ENCODE measurements around the gene FNDC5. TPM values are rescaled to one million over a fixed set of nuclear protein-coding genes. Genes with fewer than 3 reads are reported as not detected.

FNDC5 gene
- total and polyA plus RNA-seq, 9 of the 15 experiments (the other 6 are each of a cell fraction or from before 2014, with no cell fraction given), result 0.06 to 2.1 (median 0.22) TPM

DNA sequence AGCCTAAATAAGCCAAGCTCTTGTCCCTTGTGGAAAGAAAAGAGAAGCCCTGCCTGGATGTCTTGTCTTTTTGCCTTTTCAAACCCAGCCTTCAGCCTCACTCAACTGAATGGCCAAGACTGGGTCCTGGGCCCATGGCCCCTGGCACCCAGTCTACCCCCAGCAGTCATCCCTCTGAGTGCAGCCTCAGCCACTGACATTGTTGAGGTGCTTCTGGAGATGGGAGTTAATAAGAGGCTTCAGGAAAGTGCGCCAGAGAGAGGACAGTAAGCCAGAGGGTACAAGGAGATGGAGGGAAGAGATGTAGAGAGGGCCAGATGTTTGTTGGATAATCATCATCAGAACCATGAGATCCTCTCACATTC lies 6.8 kb downstream of the FNDC5 start:
- FAIRE-seq, result no peak
- no peaks in the 10 kb centered on the region for H3K27me3 ChIP-seq (ENCODE audit: control insufficient read depth in 2 of 2, insufficient read depth in 2 of 2, low read length in 2 of 2)
- ChIA-PET CTCF (ENCODE audit: low intra/inter-chr PET ratio) (no interaction called here), POLR2A (interaction anchor here (1.3 to 1.6 kb wide), 2 partner anchors 14 to 88 kb away, joined by 5 to 7 read pairs; no protein-coding TSS in a partner anchor)
- no peak overlapping the region for H2AFZ ChIP-seq (ENCODE audit: low read depth, low read length)
- no peak for ATAC-seq
- H3K9me3 ChIP-seq (replicated peaks; ENCODE audit: control insufficient read depth, insufficient read depth, low read depth, low read length), result no peaks in the 10 kb centered on the region
- peaks cover 32% of the 10 kb centered on the region; the same call in 2 of the 3 replicates for H3K36me3 ChIP-seq (ENCODE audit: control insufficient read depth, insufficient read depth, low read length)
- H4K20me1 ChIP-seq (replicated peaks; ENCODE audit: control insufficient read depth, insufficient read depth, low read length), result no peaks in the 10 kb centered on the region
- no peaks in the 10 kb centered on the region for H3K79me2 ChIP-seq (ENCODE audit: control insufficient read depth, insufficient read depth, low read length)
- in situ Hi-C loops (cut with MboI) (no loop called here), intact Hi-C loops (cut with micrococcal nuclease) (no loop called here)
- BruUV-seq (replicated peaks), result no TSS peak
- no peak overlapping the region for H3K4me3 ChIP-seq
- no peak overlapping the region for H3K27ac ChIP-seq (ENCODE audit: extremely low read depth, low read depth, low read length)
- no peak overlapping the region for H3K4me2 ChIP-seq (ENCODE audit: insufficient read depth, low read length)
- DNase-seq (ENCODE audit: extremely low read depth in 1 of 4, low spot score in 3 of 4), result no peak
- no peak overlapping the region for H3K9ac ChIP-seq (ENCODE audit: insufficient read depth in 1 of 2, low read depth in 2 of 2, low read length in 2 of 2)
- H3K4me1 ChIP-seq (replicated peaks in 1 of 2; ENCODE audit: control insufficient read depth in 2 of 2, insufficient read depth in 2 of 2, low read length in 2 of 2), result peaks cover 0 to 3% of the 10 kb centered on the region in 2 experiments; a peak in 1 of 5 replicates
- no peaks in the 10 kb centered on the region for H3K9me1 ChIP-seq (ENCODE audit: control insufficient read depth, insufficient read depth, low read length)
- TF ChIP-seq OTX1 (CRISPR knock-in tag; IDR thresholded peaks at IDR 0.05), result no peak
- TF ChIP-seq BMI1 (IDR thresholded peaks at IDR 0.05; ENCODE audit: low read length), result no peak
- no peak for TF ChIP-seq CAMTA2 (CRISPR knock-in tag; conservative IDR thresholded peaks at IDR 0.05)
- TF ChIP-seq, protein P1, sequence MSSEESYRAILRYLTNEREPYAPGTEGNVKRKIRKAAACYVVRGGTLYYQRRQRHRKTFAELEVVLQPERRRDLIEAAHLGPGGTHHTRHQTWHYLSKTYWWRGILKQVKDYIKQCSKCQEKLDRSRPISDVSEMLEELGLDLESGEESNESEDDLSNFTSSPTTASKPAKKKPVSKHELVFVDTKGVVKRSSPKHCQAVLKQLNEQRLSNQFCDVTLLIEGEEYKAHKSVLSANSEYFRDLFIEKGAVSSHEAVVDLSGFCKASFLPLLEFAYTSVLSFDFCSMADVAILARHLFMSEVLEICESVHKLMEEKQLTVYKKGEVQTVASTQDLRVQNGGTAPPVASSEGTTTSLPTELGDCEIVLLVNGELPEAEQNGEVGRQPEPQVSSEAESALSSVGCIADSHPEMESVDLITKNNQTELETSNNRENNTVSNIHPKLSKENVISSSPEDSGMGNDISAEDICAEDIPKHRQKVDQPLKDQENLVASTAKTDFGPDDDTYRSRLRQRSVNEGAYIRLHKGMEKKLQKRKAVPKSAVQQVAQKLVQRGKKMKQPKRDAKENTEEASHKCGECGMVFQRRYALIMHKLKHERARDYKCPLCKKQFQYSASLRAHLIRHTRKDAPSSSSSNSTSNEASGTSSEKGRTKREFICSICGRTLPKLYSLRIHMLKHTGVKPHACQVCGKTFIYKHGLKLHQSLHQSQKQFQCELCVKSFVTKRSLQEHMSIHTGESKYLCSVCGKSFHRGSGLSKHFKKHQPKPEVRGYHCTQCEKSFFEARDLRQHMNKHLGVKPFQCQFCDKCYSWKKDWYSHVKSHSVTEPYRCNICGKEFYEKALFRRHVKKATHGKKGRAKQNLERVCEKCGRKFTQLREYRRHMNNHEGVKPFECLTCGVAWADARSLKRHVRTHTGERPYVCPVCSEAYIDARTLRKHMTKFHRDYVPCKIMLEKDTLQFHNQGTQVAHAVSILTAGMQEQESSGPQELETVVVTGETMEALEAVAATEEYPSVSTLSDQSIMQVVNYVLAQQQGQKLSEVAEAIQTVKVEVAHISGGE (CRISPR knock-in tag; IDR thresholded peaks at IDR 0.05), result no peak
- TF ChIP-seq HSF4 (CRISPR knock-in tag; IDR thresholded peaks at IDR 0.05; ENCODE audit: borderline replicate concordance), result no peak
- no peak for TF ChIP-seq DNMT1 (IDR thresholded peaks at IDR 0.05)
- TF ChIP-seq POU5F1 (IDR thresholded peaks at IDR 0.05; ENCODE audit: borderline replicate concordance, low read depth, low read length, partially characterized antibody), result no peak
- no peak for TF ChIP-seq EWSR1 (IDR thresholded peaks at IDR 0.05; ENCODE audit: borderline replicate concordance, low read depth, partially characterized antibody)
- WGBS (ENCODE audit: insufficient coverage, low coverage, missing lambda C conversion rate), result 67% methylated on average over 1 of the region's 1 CpG

All from K562 (cell line).